Measurements from ENCODE around the gene MYO15B. TPM values are rescaled to one million over a fixed set of nuclear protein-coding genes. Genes with fewer than 3 reads are reported as not detected.

The MYO15B gene
- total RNA-seq, 2 donors from 2014 or later = 38.4 to 45.0 TPM

- ATAC-seq (no peak), DNase-seq (ENCODE audit: low spot score in 2 of 2) (no peak)
- Mint-ChIP-seq H3K27ac (no peak overlapping the region), H3K36me3 (no peaks in the 10 kb centered on the region), H3K9me3 (no peaks in the 10 kb centered on the region)
These were observed 60.3 kb downstream of the MYO15B start for GRCh38 chr17:75647921-75648320.

DNA sequence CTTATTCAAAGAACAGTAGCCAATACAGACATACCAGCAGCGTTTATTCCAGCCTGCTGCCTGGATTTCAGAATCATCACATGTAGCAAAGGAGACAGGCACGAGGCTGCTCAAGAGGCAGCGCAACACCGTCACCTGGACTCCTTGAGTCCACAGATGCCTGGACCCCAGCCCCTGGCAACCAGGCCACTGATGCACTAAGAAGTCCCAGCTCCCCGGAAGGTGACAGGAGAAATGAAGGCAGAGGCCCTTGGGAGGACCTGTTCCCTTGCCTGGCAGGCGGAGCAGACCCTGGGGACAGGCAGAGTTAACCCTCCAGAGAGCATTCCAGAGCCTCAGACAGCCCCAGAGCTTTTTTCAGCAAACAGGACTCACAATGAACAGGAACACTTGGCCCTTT, 62.1 kb downstream of the MYO15B start:
- H3K27ac Mint-ChIP-seq = no peak overlapping the region
- H3K9me3 Mint-ChIP-seq = no peaks in the 10 kb centered on the region
- ATAC-seq (no peak), DNase-seq (ENCODE audit: low spot score in 2 of 2) (no peak)
- no peaks in the 10 kb centered on the region for H3K36me3 Mint-ChIP-seq

GRCh38 chr17:75650874-75651273, 63.3 kb downstream of the MYO15B start:
- DNase-seq (ENCODE audit: low spot score in 2 of 2) (no peak), ATAC-seq (no peak)
- Mint-ChIP-seq H3K27ac (no peak overlapping the region), H3K36me3 (no peaks in the 10 kb centered on the region), H3K9me3 (no peaks in the 10 kb centered on the region)

DNA sequence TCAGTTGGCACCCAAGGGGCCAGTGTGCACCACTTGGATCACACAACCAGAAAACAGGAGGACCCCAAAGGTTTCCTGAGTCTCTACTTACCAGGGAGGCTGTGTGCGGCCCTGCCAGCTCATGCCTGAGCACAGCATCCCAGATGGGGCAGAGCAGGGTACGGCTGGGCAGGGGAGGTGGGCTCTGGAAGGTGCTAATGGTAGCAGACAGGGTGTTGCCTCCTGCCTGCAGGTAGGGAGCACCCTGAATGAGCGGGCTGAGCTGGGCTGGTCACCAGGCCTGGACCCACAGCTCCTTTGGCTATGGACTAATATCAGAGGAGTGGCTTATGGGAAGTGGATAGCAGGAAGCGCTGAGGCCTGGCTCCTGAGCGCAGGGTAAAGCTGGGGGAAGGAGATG, 64.7 kb downstream of the MYO15B start:
- H3K36me3 Mint-ChIP-seq = no peaks in the 10 kb centered on the region
- no peaks in the 10 kb centered on the region for H3K9me3 Mint-ChIP-seq
- no peak for DNase-seq (ENCODE audit: low spot score in 2 of 2)
- no peak for ATAC-seq
- no peak overlapping the region for H3K27ac Mint-ChIP-seq

DNA sequence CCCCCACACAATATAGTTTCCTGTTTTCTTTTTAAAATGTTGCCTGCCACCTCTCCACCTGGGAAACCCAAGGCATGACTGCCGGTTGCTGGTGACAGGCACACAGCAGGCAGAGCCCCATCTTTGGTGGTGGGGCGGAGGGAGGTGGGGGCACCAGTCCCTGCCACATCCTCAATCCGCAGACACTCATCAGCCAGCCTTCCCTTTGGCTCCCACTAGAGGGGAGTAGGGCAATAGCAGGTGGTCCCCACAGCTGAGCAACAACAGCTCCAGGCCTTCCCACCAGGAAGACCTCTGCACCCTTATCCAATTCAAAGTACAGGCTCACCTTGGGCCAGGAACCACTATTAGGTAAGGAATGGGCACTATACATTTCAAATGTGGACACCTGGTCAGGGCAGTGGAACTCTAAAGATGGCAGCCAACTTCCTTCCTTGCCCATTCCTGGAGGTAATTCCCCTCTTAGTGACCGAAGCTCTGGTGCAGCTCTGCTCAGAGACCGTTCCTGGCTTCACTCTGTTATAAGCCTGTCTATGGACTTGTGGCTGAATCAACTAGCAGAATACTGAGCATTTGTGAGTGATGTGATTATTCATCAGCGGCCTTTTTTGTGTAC, 65.4 kb downstream of the MYO15B start:
- peak in 1 of 2 donors; percentile 32 for DNase-seq (ENCODE audit: low spot score in 2 of 2)
- Mint-ChIP-seq H3K36me3 (no peaks in the 10 kb centered on the region), H3K9me3 (no peaks in the 10 kb centered on the region), H3K27ac (no peak overlapping the region)
- peak; percentile 52 to 63 for ATAC-seq

GRCh38 chr17:75654176-75654575, 66.6 kb downstream of the MYO15B start:
- ATAC-seq (no peak), DNase-seq (ENCODE audit: low spot score in 2 of 2) (no peak)
- Mint-ChIP-seq H3K36me3 (no peaks in the 10 kb centered on the region), H3K9me3 (no peaks in the 10 kb centered on the region), H3K27ac (peak overlapping the region in 1 of 2 donors; percentile 76)

DNA sequence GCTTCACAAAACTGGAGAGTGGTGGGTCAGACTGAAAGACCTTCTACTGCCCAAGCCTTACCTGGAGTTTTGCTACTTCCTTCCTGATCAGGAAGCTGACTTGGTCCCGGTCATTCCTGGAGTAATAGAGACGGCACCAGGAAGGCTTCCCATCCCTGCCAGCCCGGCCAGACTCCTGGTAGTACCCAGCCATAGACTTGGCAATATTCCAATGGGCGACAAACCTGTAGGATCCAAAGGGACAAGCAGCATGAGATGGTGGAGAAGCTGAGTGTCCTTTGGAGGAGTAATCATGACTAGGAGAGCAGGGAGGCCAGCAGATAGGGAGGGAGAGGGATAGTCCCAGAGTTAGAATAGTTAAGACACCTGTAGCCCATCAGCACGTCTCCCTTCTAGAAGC, 70.6 kb downstream of the MYO15B start:
- Mint-ChIP-seq H3K36me3 (no peaks in the 10 kb centered on the region), H3K27ac (peak overlapping the region in 1 of 2 donors; percentile 72), H3K9me3 (no peaks in the 10 kb centered on the region)
- no peak for DNase-seq (ENCODE audit: low spot score in 2 of 2)
- no peak for ATAC-seq

GRCh38 chr17:75661531-75661930, 73.9 kb downstream of the MYO15B start:
- Mint-ChIP-seq H3K27ac (no peak overlapping the region), H3K9me3 (no peaks in the 10 kb centered on the region), H3K36me3 (no peaks in the 10 kb centered on the region)
- DNase-seq (ENCODE audit: low spot score in 2 of 2) = no peak
- ATAC-seq = no peak

DNA sequence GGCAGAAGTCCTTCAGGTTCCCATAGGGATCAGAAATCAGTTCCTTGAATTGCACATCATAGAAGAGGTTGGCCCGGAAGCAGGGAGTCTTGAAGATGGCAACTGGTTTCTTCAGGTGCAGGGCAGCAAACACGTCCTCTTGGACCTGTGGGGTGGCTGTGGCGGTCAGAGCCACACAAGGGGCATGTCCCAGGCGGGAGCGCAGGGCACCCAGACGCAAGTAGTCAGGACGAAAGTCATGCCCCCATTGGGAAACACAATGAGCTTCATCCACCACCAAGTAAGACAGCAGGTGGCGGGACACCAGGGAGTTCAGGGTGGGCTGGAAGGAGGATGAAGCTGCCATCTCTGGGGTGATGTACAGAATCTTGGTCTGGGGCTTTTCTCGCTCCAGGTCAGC, 74.9 kb downstream of the MYO15B start:
- ATAC-seq (no peak), DNase-seq (ENCODE audit: low spot score in 2 of 2) (no peak)
- no peaks in the 10 kb centered on the region for H3K9me3 Mint-ChIP-seq
- no peak overlapping the region for H3K27ac Mint-ChIP-seq
- H3K36me3 Mint-ChIP-seq = no peaks in the 10 kb centered on the region

DNA sequence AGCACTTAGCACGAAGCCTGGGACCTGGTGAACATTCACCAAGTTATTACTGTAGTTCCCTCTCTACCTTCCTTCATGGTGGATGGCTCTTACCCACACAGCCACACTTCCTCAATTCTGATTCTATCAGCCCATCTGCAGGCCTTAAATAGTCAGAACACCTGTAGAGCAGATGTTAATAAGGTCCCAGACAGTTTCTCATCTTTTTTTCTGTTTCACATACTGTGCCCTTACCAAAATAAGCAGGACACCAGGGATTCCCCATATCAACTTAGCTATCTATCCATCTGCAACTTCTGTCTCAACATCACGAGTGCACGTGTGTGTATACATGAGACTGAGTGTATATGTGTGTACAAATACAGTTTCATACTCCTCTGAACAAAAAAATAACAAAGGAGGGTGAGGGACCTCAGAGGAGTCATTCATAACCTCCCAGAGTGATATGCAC, 76.5 kb downstream of the MYO15B start:
- Mint-ChIP-seq H3K27ac (no peak overlapping the region), H3K9me3 (no peaks in the 10 kb centered on the region), H3K36me3 (peaks cover 0 to 6% of the 10 kb centered on the region in 2 donors)
- ATAC-seq = no peak
- DNase-seq (ENCODE audit: low spot score in 2 of 2) = no peak

DNA sequence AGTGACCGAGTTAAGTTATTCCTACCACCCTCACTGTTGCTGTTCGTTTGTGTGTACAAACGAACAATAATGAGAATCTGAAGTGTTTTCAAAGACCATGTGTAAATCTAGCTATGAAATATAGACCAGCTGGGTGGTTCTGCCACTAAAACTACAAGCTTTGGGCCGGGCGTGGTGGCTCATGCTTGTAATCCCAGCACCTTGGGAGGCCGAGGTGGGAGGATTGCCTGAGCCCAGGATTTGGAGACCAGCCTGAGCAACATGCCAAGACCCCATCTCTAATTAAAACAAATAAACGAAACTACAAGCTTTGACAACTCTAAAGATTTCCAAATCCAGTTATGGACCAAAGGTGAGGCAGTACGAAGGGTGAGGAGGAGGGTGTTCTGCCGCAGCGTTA, 78.4 kb downstream of the MYO15B start:
- DNase-seq (ENCODE audit: low spot score in 2 of 2) (no peak), ATAC-seq (no peak)
- peaks cover 0 to 6% of the 10 kb centered on the region in 2 donors for H3K36me3 Mint-ChIP-seq
- H3K27ac Mint-ChIP-seq = no peak overlapping the region
- no peaks in the 10 kb centered on the region for H3K9me3 Mint-ChIP-seq

- peak; percentile 96 to 97 for DNase-seq (ENCODE audit: low spot score in 2 of 2)
- Mint-ChIP-seq H3K9me3 (no peaks in the 10 kb centered on the region), H3K36me3 (peaks cover 0 to 6% of the 10 kb centered on the region in 2 donors), H3K27ac (no peak within 1 kb of the TSS)
- ATAC-seq = peak; percentile 100
These were observed 79.6 kb downstream of the MYO15B start, which contains the start of the genes RECQL5 and SAP30BP for GRCh38 chr17:75666959-75667790. Gene RECQL5, minus strand, starts transcription at chr17:75667154. Its CDS starts 597 bp downstream, at chr17:75666557. Gene SAP30BP, plus strand, starts transcription at chr17:75667338. Its CDS starts 35 bp downstream, at chr17:75667373.

GRCh38 chr17:75667825-75668224, 80.2 kb downstream of the MYO15B start:
- H3K27ac Mint-ChIP-seq = no peak overlapping the region
- peaks cover 0 to 6% of the 10 kb centered on the region in 2 donors for H3K36me3 Mint-ChIP-seq
- H3K9me3 Mint-ChIP-seq = no peaks in the 10 kb centered on the region
- DNase-seq (ENCODE audit: low spot score in 2 of 2) (no peak), ATAC-seq (no peak)

DNA sequence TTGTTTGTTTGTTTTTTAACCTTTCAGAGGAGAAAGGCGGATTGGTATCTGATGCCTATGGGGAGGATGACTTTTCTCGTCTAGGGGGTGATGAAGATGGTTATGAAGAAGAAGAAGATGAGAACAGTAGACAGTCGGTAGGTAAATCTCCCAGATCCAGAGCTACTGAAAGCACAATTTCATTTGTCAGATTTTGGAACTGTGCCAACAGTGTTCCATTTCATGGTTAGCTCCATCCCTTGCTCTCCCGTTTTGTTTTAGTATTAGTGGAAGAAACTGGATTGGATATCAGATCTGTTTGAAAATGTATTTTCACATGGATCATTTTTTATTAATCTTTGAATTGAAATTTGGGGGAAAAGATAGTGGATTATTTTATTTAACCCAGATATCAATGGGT, 80.9 kb downstream of the MYO15B start:
- H3K9me3 Mint-ChIP-seq = no peaks in the 10 kb centered on the region
- H3K36me3 Mint-ChIP-seq = peaks cover 0 to 6% of the 10 kb centered on the region in 2 donors
- H3K27ac Mint-ChIP-seq = no peak overlapping the region
- DNase-seq (ENCODE audit: low spot score in 2 of 2) = no peak
- no peak for ATAC-seq

DNA sequence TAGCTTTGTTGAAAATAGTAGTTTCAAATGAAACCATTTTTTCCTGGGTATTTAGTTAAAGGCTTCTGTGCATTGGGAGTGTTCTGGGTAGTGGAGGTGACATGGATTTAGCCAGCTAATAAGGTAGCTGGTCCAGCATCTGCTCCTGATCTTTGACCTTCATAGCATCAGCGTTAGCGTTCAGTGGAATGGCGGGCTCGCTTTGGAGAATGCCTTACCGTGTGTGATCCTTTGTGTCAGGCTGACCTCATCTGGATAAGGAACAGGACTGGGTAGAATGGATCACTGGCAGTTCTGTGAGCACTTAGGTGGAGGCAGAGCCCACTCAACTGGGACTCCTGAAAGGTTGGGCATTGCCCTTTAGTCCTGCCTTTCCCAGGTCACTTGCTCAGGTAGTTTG, 83.3 kb downstream of the MYO15B start:
- Mint-ChIP-seq H3K27ac (peak overlapping the region; percentile 47 to 64), H3K9me3 (no peaks in the 10 kb centered on the region), H3K36me3 (peaks cover 0 to 6% of the 10 kb centered on the region in 2 donors)
- no peak for ATAC-seq
- DNase-seq (ENCODE audit: low spot score in 2 of 2) = no peak

GRCh38 chr17:75672011-75672410, 84.4 kb downstream of the MYO15B start:
- ATAC-seq = no peak
- Mint-ChIP-seq H3K9me3 (no peaks in the 10 kb centered on the region), H3K36me3 (peaks cover 0 to 6% of the 10 kb centered on the region in 2 donors), H3K27ac (peak overlapping the region in 1 of 2 donors; percentile 77)
- DNase-seq (ENCODE audit: low spot score in 2 of 2) = no peak

DNA sequence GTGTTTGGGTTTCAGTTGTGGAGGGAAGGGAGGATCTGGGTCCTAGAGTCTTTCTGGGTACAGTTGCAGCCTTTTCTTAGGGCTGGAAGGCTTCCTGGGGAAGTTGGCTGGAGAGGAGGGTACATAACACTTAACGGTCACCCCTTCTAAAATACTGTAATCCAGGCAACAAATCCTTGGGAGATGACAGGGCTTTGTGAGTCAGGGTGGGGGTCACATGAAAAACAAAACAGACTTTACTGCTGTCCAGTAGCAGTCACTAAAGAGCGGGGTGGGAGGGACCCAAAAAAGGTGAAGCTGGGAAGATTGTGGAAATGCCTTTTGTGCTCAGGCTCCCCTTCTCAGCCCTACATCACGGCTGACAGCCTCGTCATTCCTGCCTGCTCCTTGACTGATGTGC, 85.9 kb downstream of the MYO15B start:
- Mint-ChIP-seq H3K36me3 (peaks cover 0 to 1% of the 10 kb centered on the region in 2 donors), H3K9me3 (no peaks in the 10 kb centered on the region), H3K27ac (no peak overlapping the region)
- ATAC-seq = no peak
- DNase-seq (ENCODE audit: low spot score in 2 of 2) = no peak

All from activated naive CD4-positive, alpha-beta T cell treated with anti-CD3 and anti-CD28 coated beads, Interleukin-2, amount 50 U/mL, for 72 hours (primary cell).